Brain microvascular endothelial cell (primary cell): ENCODE measurements around the gene ADARB2.

Experiments
- DNase-seq: peaks from one replicate; pipeline ENCODE4 v3.0.0-alpha.2; 2020
- H3K27ac ChIP-seq: fragments of 250-450 bp; sonication (Bioruptor Pico); 2 replicates; pipeline ENCODE4 v1.5.1; 2020; ENCODE audit warnings: mild to moderate bottlenecking, moderate library complexity
- H3K27me3 ChIP-seq: fragments of 250-450 bp; sonication (Bioruptor Pico); replicated peaks from 2 replicates; pipeline ENCODE4 v1.5.1; 2020; ENCODE audit warnings: mild to moderate bottlenecking
- H3K36me3 ChIP-seq: fragments of 250-450 bp; sonication (Bioruptor Pico); replicated peaks from 2 replicates; pipeline ENCODE4 v1.5.1; 2020; ENCODE audit warnings: mild to moderate bottlenecking
- H3K4me3 ChIP-seq: 2 replicates; pipeline ENCODE4 v1.5.1; 2011; ENCODE audit warnings: low read depth, mild to moderate bottlenecking, control low read depth, low read length, moderate library complexity
- in situ Hi-C: cut with HindIII; loops from 2 replicates; pipeline ENCODE4 v1.10.0; 2017; ENCODE audit warnings: low sequenced_read_pairs, low pct_ligation_motif_present
- TF ChIP-seq, protein P1 (sequence below): IDR thresholded peaks from 2 replicates; pipeline ENCODE4 v1.5.1; 2011; ENCODE audit warnings: low read depth, mild to moderate bottlenecking, moderate library complexity, low read length, control low read depth, inconsistent platforms; ENCODE audit errors: missing control alignments

ADARB2 gene

GRCh38 chr10:1380088-1380671, 357.1 kb downstream of the ADARB2 start:
- Histone ChIP-seq H3K27me3 (no peaks in the 10 kb centered on the region), H3K4me3 (no peak overlapping the region), H3K36me3 (no peaks in the 10 kb centered on the region), H3K27ac (no peak overlapping the region)
- TF ChIP-seq, protein P1, sequence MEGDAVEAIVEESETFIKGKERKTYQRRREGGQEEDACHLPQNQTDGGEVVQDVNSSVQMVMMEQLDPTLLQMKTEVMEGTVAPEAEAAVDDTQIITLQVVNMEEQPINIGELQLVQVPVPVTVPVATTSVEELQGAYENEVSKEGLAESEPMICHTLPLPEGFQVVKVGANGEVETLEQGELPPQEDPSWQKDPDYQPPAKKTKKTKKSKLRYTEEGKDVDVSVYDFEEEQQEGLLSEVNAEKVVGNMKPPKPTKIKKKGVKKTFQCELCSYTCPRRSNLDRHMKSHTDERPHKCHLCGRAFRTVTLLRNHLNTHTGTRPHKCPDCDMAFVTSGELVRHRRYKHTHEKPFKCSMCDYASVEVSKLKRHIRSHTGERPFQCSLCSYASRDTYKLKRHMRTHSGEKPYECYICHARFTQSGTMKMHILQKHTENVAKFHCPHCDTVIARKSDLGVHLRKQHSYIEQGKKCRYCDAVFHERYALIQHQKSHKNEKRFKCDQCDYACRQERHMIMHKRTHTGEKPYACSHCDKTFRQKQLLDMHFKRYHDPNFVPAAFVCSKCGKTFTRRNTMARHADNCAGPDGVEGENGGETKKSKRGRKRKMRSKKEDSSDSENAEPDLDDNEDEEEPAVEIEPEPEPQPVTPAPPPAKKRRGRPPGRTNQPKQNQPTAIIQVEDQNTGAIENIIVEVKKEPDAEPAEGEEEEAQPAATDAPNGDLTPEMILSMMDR: no peak
- no peak for DNase-seq
- in situ Hi-C loops: no loop called here

DNA sequence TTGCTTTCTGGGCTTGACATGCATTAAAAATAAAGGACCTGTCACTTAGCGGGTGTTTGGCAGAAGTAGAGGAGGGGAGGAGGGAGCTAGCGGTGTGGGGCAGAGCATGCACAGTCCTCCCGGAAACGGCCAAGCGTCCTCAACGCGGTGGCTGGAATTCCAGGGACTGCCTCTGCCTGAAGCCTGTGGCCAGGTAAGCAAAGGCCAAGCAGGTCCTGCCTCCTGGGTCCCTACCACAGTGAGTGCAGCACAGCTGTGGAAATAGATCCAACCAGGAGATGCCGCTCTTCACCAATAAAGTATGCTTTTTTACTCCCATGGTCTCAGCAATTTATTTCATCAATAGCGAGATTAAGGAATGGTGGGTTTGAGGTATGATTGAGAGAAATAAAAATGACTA, 357.7 kb downstream of the ADARB2 start:
- Histone ChIP-seq H3K27me3 (no peaks in the 10 kb centered on the region), H3K36me3 (no peaks in the 10 kb centered on the region), H3K4me3 (no peak overlapping the region), H3K27ac (no peak overlapping the region)
- TF ChIP-seq, protein P1: no peak
- in situ Hi-C loops: no loop called here
- no peak for DNase-seq

DNA sequence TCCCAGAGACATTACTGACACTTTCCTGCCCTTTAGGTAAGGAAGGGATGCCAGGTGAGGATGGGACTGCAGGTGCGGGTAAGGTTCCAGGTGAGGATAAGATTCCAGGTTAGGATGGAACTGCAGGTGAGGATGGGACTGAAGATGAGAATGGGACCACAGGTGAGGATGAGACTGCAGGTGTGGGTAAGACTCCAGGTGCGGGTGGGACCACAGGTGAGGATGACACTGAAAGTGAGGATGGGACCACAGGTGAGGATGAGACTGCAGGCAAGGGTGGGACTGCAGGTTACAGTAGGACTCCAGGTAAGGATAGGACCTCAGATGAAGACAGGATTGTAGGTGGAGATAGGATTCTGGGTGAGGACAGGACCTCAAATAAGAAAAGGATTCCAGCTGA, 358.9 kb downstream of the ADARB2 start:
- Histone ChIP-seq H3K27me3 (no peaks in the 10 kb centered on the region), H3K27ac (no peak overlapping the region), H3K36me3 (no peaks in the 10 kb centered on the region), H3K4me3 (no peak overlapping the region)
- TF ChIP-seq, protein P1: no peak
- no peak for DNase-seq
- in situ Hi-C loops: no loop called here

DNA sequence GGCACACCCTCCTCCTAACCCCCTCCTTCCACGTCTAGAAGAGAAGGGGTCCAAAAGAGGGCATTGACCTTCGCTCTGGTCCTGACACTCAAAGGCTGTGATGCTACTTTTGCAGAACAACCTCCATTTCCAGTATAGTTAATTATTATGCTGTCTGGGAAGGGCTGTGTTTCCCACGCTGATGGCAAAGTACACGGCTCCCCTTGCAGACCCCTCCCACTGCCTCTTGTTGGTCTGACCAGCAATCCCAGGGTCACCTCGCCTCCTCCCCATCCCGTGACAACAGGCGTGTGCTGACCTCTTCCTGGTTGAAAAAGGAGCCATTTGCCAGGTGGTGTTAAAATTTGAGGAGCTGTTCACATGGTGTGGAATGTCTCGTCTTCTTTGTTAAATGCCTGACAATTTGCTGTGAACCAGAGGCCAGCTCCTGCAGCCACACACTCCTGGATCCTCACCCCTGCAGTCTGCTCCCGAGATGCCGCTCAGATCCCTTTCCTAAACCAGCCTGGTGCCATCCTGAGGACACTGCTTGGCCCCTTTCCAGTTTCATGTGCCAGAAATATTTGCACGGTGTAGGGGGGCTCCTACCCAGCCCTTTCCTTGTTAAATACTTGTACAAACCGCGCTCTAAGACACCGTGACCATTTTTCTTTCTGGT, 359.5 kb downstream of the ADARB2 start:
- Histone ChIP-seq H3K27me3 (no peaks in the 10 kb centered on the region), H3K27ac (no peak overlapping the region), H3K4me3 (no peak overlapping the region), H3K36me3 (no peaks in the 10 kb centered on the region)
- TF ChIP-seq, protein P1: no peak
- no peak for DNase-seq
- in situ Hi-C loops: no loop called here

- H3K4me3 ChIP-seq: no peak overlapping the region
- TF ChIP-seq, protein P1: no peak
- no peak for DNase-seq
- no peak overlapping the region for H3K27ac ChIP-seq
- no peaks in the 10 kb centered on the region for H3K27me3 ChIP-seq
- in situ Hi-C loops: no loop called here
- H3K36me3 ChIP-seq: no peaks in the 10 kb centered on the region
Measured at GRCh38 chr10:1377231-1377630, 360.1 kb downstream of the ADARB2 start.
